PC-9 (cell line): Measurements from ENCODE around the gene GTF3C1.

ENCODE experiments used
- EZH2 ChIP-seq: fragments of 200-600 bp; sonication (generic); IDR thresholded peaks from 2 replicates; pipeline ENCODE4 v1.8.0; 2017; ENCODE audit warnings: antibody characterized with exemption, low read depth
- TF ChIP-seq, protein P1 (sequence below): fragments of 200-600 bp; sonication (generic); conservative IDR thresholded peaks from 2 replicates; pipeline ENCODE4 v1.6.1; 2017; ENCODE audit warnings: mixed run types, antibody characterized with exemption, mild to moderate bottlenecking, moderate library complexity

DNA sequence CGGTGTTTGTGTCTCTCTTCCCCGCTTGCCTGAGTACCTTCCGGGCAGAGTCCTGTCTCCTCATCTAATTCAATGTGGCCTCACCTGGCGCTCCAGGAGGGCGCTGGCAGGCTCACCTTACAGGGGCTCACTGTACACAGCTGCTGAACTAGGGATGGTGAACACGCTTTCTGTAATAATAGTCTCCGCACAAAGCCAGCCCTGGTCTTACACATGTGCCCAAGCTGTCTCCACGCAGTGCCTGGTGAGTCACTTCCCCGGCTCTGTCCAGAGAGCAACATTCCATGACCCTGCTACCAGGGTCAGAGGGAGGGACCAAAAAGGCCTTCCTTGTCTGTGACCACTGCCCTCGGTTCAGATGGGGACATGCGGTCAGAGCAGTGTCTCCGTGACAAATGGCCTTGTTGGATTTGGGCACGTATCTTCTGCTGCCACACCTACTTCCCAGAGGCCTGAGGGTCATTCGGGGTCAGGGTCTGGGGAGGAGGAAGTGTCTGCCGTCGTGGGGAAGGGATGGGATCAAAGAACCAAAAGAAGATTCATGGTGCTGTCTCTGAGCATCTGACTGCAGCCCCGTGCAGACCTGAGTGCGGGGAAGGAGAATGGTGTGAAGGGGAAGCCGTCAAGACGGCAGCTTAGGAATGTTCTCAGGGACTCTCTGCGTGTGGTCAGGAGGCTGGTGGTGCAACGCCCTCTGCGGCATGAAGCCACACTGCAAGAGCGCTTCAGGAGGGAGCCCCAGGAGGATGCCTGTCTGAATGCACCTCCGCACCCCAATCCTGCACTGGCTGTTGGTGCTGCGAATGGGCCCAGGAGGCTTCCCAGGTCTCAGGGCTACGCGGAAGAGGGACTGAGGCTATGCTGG lies 78.9 kb downstream of the GTF3C1 start:
- TF ChIP-seq, protein P1, sequence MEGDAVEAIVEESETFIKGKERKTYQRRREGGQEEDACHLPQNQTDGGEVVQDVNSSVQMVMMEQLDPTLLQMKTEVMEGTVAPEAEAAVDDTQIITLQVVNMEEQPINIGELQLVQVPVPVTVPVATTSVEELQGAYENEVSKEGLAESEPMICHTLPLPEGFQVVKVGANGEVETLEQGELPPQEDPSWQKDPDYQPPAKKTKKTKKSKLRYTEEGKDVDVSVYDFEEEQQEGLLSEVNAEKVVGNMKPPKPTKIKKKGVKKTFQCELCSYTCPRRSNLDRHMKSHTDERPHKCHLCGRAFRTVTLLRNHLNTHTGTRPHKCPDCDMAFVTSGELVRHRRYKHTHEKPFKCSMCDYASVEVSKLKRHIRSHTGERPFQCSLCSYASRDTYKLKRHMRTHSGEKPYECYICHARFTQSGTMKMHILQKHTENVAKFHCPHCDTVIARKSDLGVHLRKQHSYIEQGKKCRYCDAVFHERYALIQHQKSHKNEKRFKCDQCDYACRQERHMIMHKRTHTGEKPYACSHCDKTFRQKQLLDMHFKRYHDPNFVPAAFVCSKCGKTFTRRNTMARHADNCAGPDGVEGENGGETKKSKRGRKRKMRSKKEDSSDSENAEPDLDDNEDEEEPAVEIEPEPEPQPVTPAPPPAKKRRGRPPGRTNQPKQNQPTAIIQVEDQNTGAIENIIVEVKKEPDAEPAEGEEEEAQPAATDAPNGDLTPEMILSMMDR = no peak
- TF ChIP-seq EZH2 = no peak
